A673 (cell line): Measurements from ENCODE around the gene ACAP1. TPM values are rescaled to one million over a fixed set of nuclear protein-coding genes. Genes with fewer than 3 reads are reported as not detected.
A peak's percentile ranks its signal among the peaks of the same experiment; 100 is the strongest.

Experiments
- BruUV-seq: library from RNA; stranded (reverse); fragments of 400-500 nt; replicated peaks from 2 replicates; lab custom pipeline; 2021; lab: Mats Ljungman, UMichigan
- CTCF ChIA-PET: fragments of 300-600 bp; sonication (Branson Sonifier 250); formaldehyde crosslinking; loops from one replicate; lab custom pipeline; 2022; ENCODE audit warnings: antibody characterized with exemption; lab: Charles Lee
- POLR2A ChIA-PET: fragments of 300-600 bp; sonication (Branson Sonifier 250); formaldehyde crosslinking; loops from one replicate; lab custom pipeline; 2022; ENCODE audit warnings: antibody characterized with exemption; ENCODE audit not compliant: low non-redundant PET; lab: Charles Lee
- DNase-seq: peaks from one replicate; pipeline ENCODE4 v3.0.0-alpha.2; 2015; ENCODE audit warnings: low spot score
- H3K27ac ChIP-seq: fragments of 200-600 bp; sonication (generic); 2 replicates; pipeline ENCODE4 v1.5.1; 2016; ENCODE audit warnings: mixed run types, low read depth, mild to moderate bottlenecking, mixed read lengths, antibody characterized with exemption, low read length; ENCODE audit not compliant: poor library complexity, severe bottlenecking
- H3K27me3 ChIP-seq: fragments of 200-600 bp; sonication (generic); replicated peaks from 2 replicates; pipeline ENCODE4 v1.6.1; 2017; ENCODE audit warnings: mixed run types, low read depth, mild to moderate bottlenecking, mixed read lengths, antibody characterized with exemption, low read length; ENCODE audit not compliant: insufficient read depth, poor library complexity
- H3K36me3 ChIP-seq: fragments of 200-600 bp; sonication (generic); 2 replicates; pipeline ENCODE4 v1.6.1; 2016; ENCODE audit warnings: mixed run types, mild to moderate bottlenecking, mixed read lengths, antibody characterized with exemption, low read length; ENCODE audit not compliant: insufficient read depth, poor library complexity, severe bottlenecking
- H3K4me1 ChIP-seq: fragments of 200-600 bp; sonication (generic); 2 replicates; pipeline ENCODE4 v1.6.1; 2017; ENCODE audit warnings: mixed run types, mild to moderate bottlenecking, mixed read lengths, antibody characterized with exemption, low read length; ENCODE audit not compliant: insufficient read depth, poor library complexity, severe bottlenecking
- H3K4me3 ChIP-seq: fragments of 200-600 bp; sonication (generic); 2 replicates; pipeline ENCODE4 v1.5.1; 2016; ENCODE audit warnings: low read depth, mixed run types, mild to moderate bottlenecking, mixed read lengths, low read length; ENCODE audit not compliant: poor library complexity, severe bottlenecking
- H3K9me3 ChIP-seq: fragments of 200-600 bp; sonication (generic); 2 replicates; pipeline ENCODE4 v1.6.1; 2016; ENCODE audit warnings: mixed run types, low read depth, mild to moderate bottlenecking, mixed read lengths, antibody characterized with exemption, low read length; ENCODE audit not compliant: poor library complexity, severe bottlenecking
- EZH2 ChIP-seq: fragments of 200-600 bp; sonication (generic); IDR thresholded peaks from 2 replicates; pipeline ENCODE4 v1.6.1; 2017; ENCODE audit warnings: borderline replicate concordance, low read depth, mild to moderate bottlenecking, mixed read lengths, antibody characterized with exemption, low read length; ENCODE audit not compliant: poor library complexity, severe bottlenecking
- intact Hi-C: fragments of 100-400 bp; cut with micrococcal nuclease; formaldehyde crosslinking; loops from one replicate; pipeline ENCODE4 v1.10.0; 2022; ENCODE audit not compliant: unreplicated experiment
- total RNA-seq: library from RNA; stranded (reverse); gene quantifications from 2 replicates; pipeline ENCODE4 v1.2.3, GENCODE V29; 2021
- TF ChIP-seq, protein P1 (sequence below): fragments of 300-800, 200-600 bp; sonication (generic); conservative IDR thresholded peaks from 2 replicates; pipeline ENCODE4 v1.5.1; 2017; ENCODE audit warnings: low read depth, mild to moderate bottlenecking, antibody characterized with exemption, low read length, moderate library complexity, mixed read lengths

Gene ACAP1
- total RNA-seq, 1 experiment from 2014 or later = 1.1 TPM

DNA sequence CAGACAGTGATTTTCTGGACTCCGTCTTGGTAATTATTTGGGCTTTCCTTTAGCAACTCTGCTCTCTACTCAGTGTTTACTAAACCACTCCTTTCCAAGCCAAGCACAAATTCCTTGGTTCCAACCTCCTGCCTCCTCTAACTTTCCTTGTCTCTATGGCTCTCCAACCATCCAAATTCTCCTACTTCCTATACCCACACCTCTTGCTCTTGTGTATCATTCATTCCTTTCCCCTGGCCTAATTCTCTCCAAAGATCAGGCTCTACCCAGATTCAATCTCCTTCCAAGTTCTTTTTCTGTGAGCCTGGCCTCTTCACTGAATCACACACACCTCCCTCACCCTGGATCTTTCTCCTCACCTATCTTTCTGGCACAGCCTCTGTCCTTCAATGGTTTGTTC is 8.3 kb upstream of the ACAP1 start:
- peak overlapping the region; percentile 30 for H3K27ac ChIP-seq
- intact Hi-C loops = no loop called here
- no TSS peak for BruUV-seq
- H3K9me3 ChIP-seq = no peaks in the 10 kb centered on the region
- DNase-seq = no peak
- peaks cover 33% of the 10 kb centered on the region for H3K36me3 ChIP-seq
- no peaks in the 10 kb centered on the region for H3K27me3 ChIP-seq
- H3K4me1 ChIP-seq = peaks cover 19% of the 10 kb centered on the region
- ChIA-PET CTCF (no interaction called here), POLR2A (no interaction called here)
- H3K4me3 ChIP-seq = peak overlapping the region; percentile 92
- TF ChIP-seq EZH2 = no peak
- TF ChIP-seq, protein P1, sequence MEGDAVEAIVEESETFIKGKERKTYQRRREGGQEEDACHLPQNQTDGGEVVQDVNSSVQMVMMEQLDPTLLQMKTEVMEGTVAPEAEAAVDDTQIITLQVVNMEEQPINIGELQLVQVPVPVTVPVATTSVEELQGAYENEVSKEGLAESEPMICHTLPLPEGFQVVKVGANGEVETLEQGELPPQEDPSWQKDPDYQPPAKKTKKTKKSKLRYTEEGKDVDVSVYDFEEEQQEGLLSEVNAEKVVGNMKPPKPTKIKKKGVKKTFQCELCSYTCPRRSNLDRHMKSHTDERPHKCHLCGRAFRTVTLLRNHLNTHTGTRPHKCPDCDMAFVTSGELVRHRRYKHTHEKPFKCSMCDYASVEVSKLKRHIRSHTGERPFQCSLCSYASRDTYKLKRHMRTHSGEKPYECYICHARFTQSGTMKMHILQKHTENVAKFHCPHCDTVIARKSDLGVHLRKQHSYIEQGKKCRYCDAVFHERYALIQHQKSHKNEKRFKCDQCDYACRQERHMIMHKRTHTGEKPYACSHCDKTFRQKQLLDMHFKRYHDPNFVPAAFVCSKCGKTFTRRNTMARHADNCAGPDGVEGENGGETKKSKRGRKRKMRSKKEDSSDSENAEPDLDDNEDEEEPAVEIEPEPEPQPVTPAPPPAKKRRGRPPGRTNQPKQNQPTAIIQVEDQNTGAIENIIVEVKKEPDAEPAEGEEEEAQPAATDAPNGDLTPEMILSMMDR = no peak

DNA sequence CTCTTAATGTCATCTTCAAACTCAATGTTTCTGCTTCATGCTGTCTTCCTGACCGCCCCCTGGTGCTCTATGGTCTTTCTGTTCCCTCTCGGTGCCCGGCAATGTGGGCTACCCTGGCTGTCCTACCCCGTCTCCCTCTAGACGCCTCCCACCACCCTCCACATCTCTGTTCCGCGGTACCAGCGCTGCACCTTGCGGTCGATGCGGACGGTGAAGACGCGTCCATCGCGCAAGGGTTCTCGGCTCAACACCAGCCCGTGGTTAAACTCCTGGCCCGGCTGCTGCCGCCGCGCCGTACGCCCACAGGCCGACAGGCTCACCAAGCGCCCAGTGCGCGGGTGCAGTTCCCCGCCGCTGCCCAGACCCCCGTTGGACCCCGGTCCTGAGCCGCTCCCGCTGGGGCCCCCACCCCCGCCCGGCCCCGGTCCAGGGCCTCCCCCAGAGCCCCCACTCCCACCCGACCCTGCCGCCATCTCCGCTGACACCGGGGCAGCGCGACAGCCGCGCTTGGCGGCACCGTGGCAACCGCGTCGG is 7.4 kb upstream of the ACAP1 start, which contains the start of gene NEURL4:
Gene NEURL4 (minus strand): TSS at position 496 of the 534 bp plus-strand sequence. CDS start 23 bp downstream, at position 473.
- intact Hi-C loops = loop anchor here (1.0 kb wide), 1 partner anchor 49 kb away; no protein-coding TSS in a partner anchor
- H3K9me3 ChIP-seq = no peaks in the 10 kb centered on the region
- TF ChIP-seq, protein P1 = no peak
- TF ChIP-seq EZH2 = no peak
- POLR2A ChIA-PET = interaction anchor here (1.6 kb wide), 1 partner anchor 75 kb away, joined by 4 read pairs; the partner anchor contains the start of gene TMEM256
- TSS peak; percentile 55 for BruUV-seq
- H3K36me3 ChIP-seq = peaks cover 24% of the 10 kb centered on the region
- DNase-seq = no peak
- peak within 1 kb of the TSS; percentile 92 for H3K4me3 ChIP-seq
- H3K4me1 ChIP-seq = peaks cover 19% of the 10 kb centered on the region
- CTCF ChIA-PET = interaction anchor here (0.6 to 1.5 kb wide), 7 partner anchors 16 to 231 kb away, joined by 3 to 6 read pairs (median 4); partner anchors contain the start of gene TNFSF13
- peak within 1 kb of the TSS; percentile 88 for H3K27ac ChIP-seq
- no peaks in the 10 kb centered on the region for H3K27me3 ChIP-seq

DNA sequence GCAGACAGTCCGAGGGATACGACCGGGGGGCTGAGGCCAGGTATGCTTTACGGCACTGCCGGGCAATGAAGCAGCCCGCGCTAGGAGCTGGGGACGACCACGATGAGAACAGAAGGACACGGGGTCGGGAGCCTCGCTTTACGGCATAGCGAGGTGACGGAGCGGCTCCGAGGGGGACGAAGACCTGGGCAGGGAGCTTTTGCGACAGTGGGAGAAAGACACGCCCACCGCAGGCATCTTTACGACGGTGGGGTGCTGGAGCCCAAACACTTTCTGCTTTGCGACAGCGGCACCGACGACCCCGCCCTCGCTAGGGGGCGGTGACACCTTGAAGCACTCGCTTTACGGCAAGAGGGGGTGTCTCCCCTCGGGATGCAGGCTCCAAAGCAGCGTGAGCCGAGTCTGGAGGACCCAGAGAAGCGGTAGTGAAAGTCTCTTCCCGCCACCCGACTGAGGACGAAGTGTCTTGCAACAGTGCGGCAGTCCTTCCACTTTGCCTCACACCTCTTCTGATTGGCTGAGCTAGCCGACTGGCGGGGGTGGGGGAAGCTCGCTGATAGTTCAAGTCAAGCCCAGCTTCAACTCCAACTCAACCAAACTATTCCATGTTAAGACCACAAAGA is 6.8 kb upstream of the ACAP1 start:
- H3K36me3 ChIP-seq = peaks cover 18% of the 10 kb centered on the region
- H3K4me1 ChIP-seq = peaks cover 19% of the 10 kb centered on the region
- intact Hi-C loops = loop anchor here (1.0 kb wide), 1 partner anchor 49 kb away; no protein-coding TSS in a partner anchor
- CTCF ChIA-PET = interaction anchor here (0.6 to 1.5 kb wide), 8 partner anchors 15 to 231 kb away, joined by 3 to 6 read pairs (median 4); partner anchors contain the start of gene TNFSF13
- H3K27ac ChIP-seq = peak overlapping the region; percentile 88
- BruUV-seq = no TSS peak
- no peaks in the 10 kb centered on the region for H3K27me3 ChIP-seq
- DNase-seq = peak; percentile 100
- H3K4me3 ChIP-seq = peak overlapping the region; percentile 92
- POLR2A ChIA-PET = interaction anchor here (0.5 to 1.6 kb wide), 4 partner anchors 75 to 504 kb away, joined by 3 to 5 read pairs (median 4); partner anchors contain the start of genes KDM6B and TMEM256
- H3K9me3 ChIP-seq = no peaks in the 10 kb centered on the region
- TF ChIP-seq, protein P1 = no peak
- no peak for TF ChIP-seq EZH2
